Retinal pigment epithelial cell (primary cell): ENCODE results near the gene PKDREJ.

Experiments used
- DNase-seq: peaks from one replicate; pipeline ENCODE4 v3.0.0-alpha.2; 2010; ENCODE audit warnings: low read depth
- H3K4me3 ChIP-seq: 2 replicates; pipeline ENCODE4 v1.5.1; 2011; ENCODE audit warnings: mild to moderate bottlenecking, low read length, control low read depth, moderate library complexity
- TF ChIP-seq, protein P1 (sequence below): conservative IDR thresholded peaks from 2 replicates; pipeline ENCODE4 v1.5.1; 2011; ENCODE audit warnings: low read depth, low read length, control low read depth, inconsistent platforms

The PKDREJ gene

DNA sequence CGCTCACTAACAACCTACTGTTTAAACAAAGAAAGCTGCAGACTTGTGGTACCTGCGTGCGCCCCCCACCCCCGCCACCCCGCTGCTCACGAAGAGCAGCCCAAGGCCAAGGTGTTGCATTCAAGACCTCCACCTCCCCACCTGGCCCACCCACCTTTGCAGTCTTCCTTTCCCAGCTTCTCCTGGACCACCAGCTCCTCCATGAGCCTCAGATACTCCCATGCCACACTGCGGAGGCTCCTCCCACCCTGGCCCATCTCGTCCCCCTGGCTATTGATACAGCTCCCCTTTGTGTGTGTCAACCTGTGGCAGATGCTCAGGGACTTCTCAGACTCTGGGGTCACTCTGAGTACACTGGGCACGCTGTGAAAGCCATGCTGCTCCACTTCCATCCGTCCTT lies 17.0 kb downstream of the PKDREJ start:
- no peak overlapping the region for H3K4me3 ChIP-seq

DNA sequence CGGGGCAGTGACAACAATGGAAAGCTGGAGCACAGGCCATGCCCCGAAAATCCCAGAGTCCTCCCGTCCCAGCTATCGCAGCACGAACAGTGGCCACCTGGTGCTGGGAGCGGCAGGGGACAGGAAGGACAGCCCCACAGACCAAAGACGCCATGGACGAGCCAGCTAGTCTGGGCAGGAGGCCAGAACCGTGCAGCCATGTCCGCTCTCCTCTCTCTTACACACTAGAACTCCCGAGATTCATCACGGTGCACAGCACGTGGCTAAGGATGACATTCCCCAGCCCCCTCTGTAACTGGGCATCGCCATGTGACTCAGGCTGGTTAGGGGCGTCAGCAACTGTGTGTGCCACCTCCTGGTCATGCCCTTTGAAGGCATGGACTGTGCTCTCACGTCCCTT lies 17.6 kb downstream of the PKDREJ start:
- TF ChIP-seq, protein P1, sequence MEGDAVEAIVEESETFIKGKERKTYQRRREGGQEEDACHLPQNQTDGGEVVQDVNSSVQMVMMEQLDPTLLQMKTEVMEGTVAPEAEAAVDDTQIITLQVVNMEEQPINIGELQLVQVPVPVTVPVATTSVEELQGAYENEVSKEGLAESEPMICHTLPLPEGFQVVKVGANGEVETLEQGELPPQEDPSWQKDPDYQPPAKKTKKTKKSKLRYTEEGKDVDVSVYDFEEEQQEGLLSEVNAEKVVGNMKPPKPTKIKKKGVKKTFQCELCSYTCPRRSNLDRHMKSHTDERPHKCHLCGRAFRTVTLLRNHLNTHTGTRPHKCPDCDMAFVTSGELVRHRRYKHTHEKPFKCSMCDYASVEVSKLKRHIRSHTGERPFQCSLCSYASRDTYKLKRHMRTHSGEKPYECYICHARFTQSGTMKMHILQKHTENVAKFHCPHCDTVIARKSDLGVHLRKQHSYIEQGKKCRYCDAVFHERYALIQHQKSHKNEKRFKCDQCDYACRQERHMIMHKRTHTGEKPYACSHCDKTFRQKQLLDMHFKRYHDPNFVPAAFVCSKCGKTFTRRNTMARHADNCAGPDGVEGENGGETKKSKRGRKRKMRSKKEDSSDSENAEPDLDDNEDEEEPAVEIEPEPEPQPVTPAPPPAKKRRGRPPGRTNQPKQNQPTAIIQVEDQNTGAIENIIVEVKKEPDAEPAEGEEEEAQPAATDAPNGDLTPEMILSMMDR, result no peak
- H3K4me3 ChIP-seq, result no peak overlapping the region
- no peak for DNase-seq

More for the DNA sequence above, 17.0 kb downstream of the PKDREJ start:
- DNase-seq, result no peak
- TF ChIP-seq, protein P1, result no peak

GRCh38 chr22:46244771-46245170 lies 18.4 kb downstream of the PKDREJ start:
- H3K4me3 ChIP-seq, result no peak overlapping the region
- no peak for DNase-seq
- TF ChIP-seq, protein P1, result no peak

- no peak overlapping the region for H3K4me3 ChIP-seq
- TF ChIP-seq, protein P1, result no peak
- DNase-seq, result no peak
Observed at GRCh38 chr22:46242076-46242475, 21.1 kb downstream of the PKDREJ start.

DNA sequence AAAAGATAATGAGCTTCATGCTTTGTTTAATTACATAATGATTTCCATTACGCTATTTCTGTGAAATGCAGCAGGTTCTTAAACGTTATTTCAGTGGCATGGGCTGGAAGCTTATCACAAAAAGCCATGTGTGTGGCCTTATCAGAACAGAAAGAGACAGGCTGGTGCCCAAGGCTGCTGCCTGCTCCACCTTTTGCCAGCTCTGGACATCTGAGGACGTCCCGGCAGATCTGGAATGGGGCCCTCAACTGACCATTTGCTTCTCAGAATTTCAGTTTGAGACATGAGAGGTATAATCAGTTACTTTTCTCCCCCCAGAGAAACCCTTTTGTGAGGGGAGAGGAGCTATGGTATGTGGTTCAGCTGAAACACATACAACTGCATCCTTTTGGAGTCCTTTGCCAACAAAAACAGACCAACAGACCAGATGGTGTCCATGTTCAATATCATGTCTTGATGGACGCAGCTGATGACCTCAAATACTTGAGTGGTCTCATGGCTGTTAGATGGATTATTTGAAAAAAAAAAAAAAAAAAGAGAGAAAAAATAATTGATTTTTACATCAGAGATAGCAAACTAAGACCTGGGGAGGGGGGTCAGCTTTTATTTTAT lies 21.6 kb downstream of the PKDREJ start:
- H3K4me3 ChIP-seq, result no peak overlapping the region
- no peak for DNase-seq
- TF ChIP-seq, protein P1, result no peak

GRCh38 chr22:46240907-46241306 lies 22.2 kb downstream of the PKDREJ start:
- DNase-seq, result no peak
- H3K4me3 ChIP-seq, result no peak overlapping the region
- TF ChIP-seq, protein P1, result no peak

GRCh38 chr22:46240506-46240905 lies 22.6 kb downstream of the PKDREJ start:
- TF ChIP-seq, protein P1, result no peak

More at GRCh38 chr22:46240506-46240905, 22.6 kb downstream of the PKDREJ start:
- no peak overlapping the region for H3K4me3 ChIP-seq
- no peak for DNase-seq
